Keratinocyte (primary cell): ENCODE measurements around the gene STARD5.

Experiments
- EZH2 ChIP-seq: IDR thresholded peaks from one replicate; pipeline ENCODE4 v1.6.1; 2012; ENCODE audit warnings: inconsistent platforms, mild to moderate bottlenecking, low read length, moderate library complexity
- TF ChIP-seq, protein P1 (sequence below), 3 experiments: IDR thresholded peaks in 1 of 3; conservative IDR thresholded peaks in 1 of 3; optimal IDR thresholded peaks in 1 of 3; 2 replicates in 2 of 3; 3 replicates in 1 of 3; pipeline versions ENCODE3 to v1.5.1; 2011; ENCODE audit warnings: low read length in 3 of 3, mild to moderate bottlenecking in 3 of 3, moderate library complexity in 2 of 3, control low read depth in 1 of 3, inconsistent platforms in 1 of 3; ENCODE audit not compliant: insufficient read depth in 2 of 3; ENCODE audit errors: extremely low read depth in 1 of 3

GRCh38 chr15:81327516-81327915 is 3.6 kb upstream of the STARD5 start:
- TF ChIP-seq, protein P1, sequence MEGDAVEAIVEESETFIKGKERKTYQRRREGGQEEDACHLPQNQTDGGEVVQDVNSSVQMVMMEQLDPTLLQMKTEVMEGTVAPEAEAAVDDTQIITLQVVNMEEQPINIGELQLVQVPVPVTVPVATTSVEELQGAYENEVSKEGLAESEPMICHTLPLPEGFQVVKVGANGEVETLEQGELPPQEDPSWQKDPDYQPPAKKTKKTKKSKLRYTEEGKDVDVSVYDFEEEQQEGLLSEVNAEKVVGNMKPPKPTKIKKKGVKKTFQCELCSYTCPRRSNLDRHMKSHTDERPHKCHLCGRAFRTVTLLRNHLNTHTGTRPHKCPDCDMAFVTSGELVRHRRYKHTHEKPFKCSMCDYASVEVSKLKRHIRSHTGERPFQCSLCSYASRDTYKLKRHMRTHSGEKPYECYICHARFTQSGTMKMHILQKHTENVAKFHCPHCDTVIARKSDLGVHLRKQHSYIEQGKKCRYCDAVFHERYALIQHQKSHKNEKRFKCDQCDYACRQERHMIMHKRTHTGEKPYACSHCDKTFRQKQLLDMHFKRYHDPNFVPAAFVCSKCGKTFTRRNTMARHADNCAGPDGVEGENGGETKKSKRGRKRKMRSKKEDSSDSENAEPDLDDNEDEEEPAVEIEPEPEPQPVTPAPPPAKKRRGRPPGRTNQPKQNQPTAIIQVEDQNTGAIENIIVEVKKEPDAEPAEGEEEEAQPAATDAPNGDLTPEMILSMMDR (optimal IDR thresholded peaks at IDR 0.05 in 1 of 3, IDR thresholded peaks at IDR 0.05 in 1 of 3, conservative IDR thresholded peaks at IDR 0.05 in 1 of 3; ENCODE audit: extremely low read depth in 1 of 3, insufficient read depth in 2 of 3, low read length in 3 of 3) = no peak
- TF ChIP-seq EZH2 = no peak
